ENCODE data around the gene SIPA1L3.

Gene SIPA1L3

GRCh38 chr19:38164526-38164925 lies 257.5 kb downstream of the SIPA1L3 start:
- DNase-seq = no peak

- DNase-seq = no peak
Measured at GRCh38 chr19:38165335-38165734, 258.3 kb downstream of the SIPA1L3 start.

- DNase-seq = peak; percentile 59
Measured at GRCh38 chr19:38168637-38169036, 261.6 kb downstream of the SIPA1L3 start.

- DNase-seq = no peak
Measured at GRCh38 chr19:38170334-38170733, 263.3 kb downstream of the SIPA1L3 start.

GRCh38 chr19:38172001-38172400 lies 265.0 kb downstream of the SIPA1L3 start:
- no peak for DNase-seq

DNA sequence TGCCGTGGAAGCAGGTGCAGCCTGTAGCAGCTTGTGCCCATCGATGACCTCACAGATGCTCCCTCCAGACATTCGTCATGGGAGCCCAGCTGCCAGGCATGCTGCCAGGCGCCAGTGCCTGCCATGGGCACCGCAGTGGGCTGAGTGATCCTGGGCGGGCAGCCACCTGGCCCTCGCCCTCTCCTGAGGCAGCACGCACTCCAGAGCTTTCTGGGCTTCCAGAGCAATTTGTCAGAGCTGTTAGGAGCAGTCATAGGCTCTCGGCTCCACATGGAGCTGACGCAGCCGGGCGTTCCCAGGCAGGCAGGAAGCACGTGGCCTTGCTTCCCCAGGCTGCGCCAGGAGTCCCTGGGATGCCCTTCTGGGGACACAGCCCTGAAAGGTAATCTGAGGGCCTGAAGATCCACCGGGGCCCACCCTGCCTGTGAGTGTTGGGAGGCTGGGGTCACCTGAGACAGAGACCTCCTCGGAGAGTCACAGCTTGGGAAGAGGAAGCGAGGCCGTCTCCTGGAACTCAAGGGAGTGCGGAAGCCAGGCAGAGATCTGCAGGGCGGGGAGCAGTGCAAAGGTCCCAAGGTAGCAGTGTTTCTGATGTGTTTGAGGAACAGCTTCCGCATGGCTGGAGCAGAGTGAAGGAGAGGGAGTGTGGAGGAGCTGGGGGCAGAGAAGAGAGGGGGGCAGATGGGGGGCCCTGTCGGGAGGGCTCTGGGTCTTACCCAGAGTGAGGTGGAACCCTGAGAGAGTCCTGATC lies 266.5 kb downstream of the SIPA1L3 start:
- no peak for DNase-seq

- no peak for DNase-seq
Measured at GRCh38 chr19:38175422-38175821, 268.4 kb downstream of the SIPA1L3 start.

GRCh38 chr19:38180071-38180470 lies 273.1 kb downstream of the SIPA1L3 start:
- DNase-seq = no peak

DNA sequence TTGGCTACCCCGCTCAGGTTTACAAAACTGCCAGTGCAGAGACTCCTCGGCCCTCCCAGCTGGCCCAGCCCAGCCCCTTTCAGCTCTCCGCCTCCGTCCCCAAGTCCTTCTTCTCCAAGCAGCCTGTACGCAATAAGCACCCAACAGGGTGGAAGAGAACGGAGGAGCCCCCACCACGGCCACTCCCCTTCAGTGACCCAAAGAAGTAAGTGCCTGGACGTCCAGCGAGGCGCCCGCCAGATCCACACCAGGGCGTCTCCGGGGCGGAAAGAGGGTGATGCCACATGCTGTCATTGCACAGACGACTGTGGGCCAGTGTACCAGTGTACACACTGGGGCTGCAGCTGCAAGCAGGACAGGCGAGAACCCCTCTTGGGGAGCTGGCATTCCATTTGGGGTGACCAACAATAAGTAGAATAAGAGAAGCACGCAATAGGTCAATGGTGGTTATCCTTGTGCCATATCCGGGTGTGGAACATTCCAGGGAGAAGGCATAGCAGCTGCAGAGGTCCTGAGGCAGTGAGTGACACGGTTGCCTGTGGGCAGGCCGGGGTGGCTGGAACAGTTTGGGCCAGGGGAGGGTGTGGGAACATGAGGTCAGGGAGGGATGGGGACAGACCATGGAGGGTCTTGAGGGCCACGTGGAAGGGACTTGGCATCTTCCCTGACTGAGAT lies 275.7 kb downstream of the SIPA1L3 start:
- no peak for DNase-seq

GRCh38 chr19:38183251-38183897 lies 276.4 kb downstream of the SIPA1L3 start:
- DNase-seq = no peak

DNA sequence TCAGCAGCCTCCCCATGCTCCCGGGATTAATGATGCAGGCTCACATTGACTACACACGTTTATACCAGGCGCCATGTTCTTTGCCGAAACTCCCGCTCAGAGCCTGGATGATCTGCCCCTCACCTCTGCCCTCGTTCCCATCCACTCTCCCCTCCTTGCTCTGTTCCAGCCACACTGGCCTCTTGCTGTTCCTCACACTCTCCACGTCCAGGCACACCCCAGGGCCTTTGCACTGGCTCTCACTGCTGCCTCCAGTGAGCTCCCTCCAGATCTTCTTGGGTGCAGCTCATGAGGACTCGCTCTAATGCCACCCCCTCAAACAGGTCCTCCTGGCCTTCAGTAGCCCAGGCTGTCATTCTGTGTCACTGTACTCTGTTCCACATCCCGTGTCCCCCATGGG lies 277.8 kb downstream of the SIPA1L3 start:
- no peak for DNase-seq

GRCh38 chr19:38185562-38185961 lies 278.6 kb downstream of the SIPA1L3 start:
- DNase-seq = no peak

DNA sequence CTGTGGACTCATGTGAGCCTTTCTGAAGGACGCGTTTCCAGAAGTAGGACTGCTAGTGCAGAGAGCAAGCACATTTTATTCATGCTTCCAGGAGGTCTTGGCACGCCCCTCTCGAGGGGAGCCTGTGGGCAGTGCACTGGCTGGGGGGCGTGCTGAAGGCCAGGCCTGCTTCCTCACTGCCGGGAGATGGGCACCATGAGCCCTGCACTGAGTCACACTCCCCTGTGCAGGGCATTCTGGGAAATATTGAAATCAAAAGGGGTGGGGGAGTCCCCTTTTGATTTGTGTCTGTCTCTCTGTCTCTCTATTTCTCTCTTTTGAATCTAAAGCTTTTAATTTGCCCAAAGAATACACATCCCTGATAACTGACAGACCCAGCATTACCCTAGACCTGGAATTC lies 283.1 kb downstream of the SIPA1L3 start:
- peak; percentile 11 for DNase-seq

- DNase-seq = peak; percentile 41
Measured at GRCh38 chr19:38190793-38191192, 283.8 kb downstream of the SIPA1L3 start.

- no peak for DNase-seq
Measured at GRCh38 chr19:38191747-38192146, 284.7 kb downstream of the SIPA1L3 start.

GRCh38 chr19:38193445-38193844 lies 286.4 kb downstream of the SIPA1L3 start:
- DNase-seq = no peak

DNA sequence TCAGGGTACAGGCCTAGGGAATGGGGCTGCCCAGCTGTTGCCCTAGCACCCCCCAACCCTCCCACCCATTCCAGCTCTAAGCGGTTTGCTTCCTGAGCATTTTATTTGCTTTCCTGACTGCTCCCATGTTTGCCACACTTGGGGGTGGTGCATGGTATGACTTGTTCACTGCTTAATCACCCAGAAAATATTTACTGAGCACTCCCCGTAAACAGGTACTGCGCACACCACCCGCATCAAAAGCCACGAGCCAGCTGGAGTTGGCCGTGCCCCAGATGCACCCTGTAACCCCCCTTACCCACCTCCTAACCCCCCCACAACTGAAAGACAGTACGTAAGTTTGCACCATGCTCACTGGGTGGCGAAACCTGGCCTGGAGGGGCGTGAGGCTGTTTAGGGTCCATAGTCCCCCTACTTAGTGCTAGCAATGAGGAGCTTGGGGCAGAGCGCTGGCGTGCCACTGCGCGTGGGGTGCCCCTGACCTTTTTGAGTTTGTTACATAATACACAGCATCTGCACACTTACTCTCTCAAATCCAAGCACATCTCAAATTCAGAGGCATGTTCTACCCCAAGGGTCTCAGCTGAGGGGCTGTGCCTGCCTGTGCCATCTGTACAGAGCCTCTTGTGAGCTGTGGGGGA lies 287.2 kb downstream of the SIPA1L3 start:
- DNase-seq = no peak

DNA sequence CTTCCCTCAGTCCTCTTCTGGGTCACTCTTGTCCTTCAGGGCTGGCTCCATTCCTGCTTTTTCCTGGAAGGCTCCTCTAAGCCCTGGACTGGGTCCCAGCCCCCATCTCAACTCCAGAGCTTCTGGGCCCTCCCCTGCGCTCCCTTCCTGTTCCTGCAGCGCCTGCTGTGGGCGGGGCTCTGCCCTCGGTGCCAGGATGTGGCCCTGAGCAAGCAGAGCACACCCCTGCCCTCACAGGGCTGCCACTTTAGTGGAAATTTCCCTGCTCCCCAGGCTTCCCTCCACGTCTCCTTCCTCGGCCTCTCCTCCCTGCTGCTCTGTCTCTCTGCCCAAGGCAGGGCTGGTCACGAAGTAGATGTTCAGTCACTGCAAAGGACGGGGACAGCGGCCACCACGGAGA lies 288.2 kb downstream of the SIPA1L3 start:
- DNase-seq = no peak

- DNase-seq = no peak
Measured at GRCh38 chr19:38196245-38196837, 289.3 kb downstream of the SIPA1L3 start.

DNA sequence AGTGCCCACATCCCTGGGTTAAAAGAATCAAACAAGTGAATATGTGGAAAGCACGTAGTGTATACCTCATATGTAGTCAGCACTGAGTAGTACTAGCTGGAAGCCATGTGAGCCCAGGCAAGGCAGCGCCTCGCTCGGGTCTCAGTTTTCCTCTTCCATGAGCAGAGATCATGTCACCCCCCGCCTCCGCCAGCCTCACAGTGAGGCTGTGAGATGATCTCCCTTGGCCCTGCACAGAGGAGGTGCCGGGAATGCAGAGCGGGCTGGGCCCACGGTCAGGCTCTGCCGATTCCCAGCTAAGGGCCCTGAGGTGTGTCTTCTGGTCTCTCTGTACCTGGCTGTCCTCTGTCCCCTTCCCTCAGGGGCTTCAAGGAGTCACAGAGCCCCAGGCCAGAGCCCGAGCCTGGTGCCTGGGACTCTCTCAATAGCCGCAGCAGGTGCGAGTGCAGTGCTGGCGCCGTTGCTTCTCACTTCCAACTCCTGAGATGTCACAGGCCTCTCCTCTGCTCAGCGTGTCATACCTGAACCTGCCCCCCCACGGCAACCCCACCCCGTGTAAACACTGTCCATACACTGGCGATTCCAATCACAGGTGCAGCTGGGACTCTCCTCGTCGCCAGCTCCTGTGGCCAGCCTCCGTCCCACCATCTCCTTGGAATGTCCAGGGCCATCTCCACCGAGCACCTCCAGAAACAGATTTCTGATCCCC lies 290.1 kb downstream of the SIPA1L3 start:
- no peak for DNase-seq

GRCh38 chr19:38197937-38198704 lies 291.1 kb downstream of the SIPA1L3 start:
- no peak for DNase-seq

- DNase-seq = no peak
Measured at GRCh38 chr19:38199340-38199739, 292.3 kb downstream of the SIPA1L3 start.
